ENCODE data around the gene FREY1.
"Not testable (repeated sequence)": the region's sequence is repeated elsewhere in the genome, so short reads cannot be mapped to it uniquely, and the experiment has no call there.

Gene FREY1

DNA sequence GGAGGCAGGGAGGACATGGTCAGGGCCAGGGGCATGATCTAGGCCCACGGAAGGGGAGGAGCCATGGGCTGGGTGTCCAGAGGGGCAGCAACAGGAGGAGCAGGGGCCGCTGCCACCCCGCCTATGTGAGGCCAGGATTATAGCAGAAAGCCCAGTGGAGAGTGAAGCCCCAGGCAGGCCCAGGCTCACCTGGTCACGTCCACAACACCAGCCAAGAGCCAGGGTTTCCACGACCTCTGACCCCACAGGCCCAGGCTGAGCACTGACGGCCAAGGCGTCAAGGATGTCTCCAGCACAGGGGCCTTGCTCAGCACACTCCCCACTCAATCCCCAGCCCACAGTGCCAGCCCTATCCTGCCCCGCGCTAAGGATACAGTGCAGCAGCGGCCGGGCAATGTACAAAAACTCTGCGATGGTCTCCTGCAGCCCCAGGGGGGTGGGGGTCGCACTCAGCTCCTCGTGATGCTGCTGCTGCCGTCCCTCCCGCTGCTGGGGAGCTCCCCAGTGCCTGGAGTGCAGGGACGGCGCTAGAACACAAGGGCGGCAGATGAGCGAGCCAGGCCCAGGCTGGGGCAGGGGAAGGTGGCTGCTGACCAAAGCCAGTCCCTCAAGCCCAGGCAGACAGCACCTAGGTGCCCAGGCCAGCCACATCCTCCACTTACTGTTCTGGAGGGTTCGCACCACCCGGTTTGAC, 7.0 kb upstream of the FREY1 start:
- DNase-seq (ENCODE audit: low read depth) = no peak

DNA sequence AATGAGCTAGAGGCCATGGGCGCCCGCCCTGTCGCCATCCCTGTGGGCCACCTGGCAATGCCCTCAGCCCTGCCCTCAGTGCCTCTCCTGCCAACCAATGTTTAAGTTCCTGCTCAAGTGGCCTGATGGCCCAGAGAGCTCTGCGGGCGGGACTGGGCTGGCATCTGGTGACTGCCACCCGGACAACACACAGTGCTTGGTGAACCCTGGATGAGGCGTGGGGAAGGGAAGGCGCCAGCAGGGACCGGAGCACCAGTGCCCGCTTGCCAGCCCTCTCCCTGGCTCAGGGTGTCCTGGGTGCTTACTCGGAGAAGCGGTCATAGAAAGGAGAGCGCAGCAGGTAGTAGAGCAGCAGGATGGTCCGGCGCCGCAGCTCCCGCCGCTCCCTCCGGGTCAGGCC, 6.4 kb upstream of the FREY1 start:
- DNase-seq (ENCODE audit: low read depth) = no peak

DNA sequence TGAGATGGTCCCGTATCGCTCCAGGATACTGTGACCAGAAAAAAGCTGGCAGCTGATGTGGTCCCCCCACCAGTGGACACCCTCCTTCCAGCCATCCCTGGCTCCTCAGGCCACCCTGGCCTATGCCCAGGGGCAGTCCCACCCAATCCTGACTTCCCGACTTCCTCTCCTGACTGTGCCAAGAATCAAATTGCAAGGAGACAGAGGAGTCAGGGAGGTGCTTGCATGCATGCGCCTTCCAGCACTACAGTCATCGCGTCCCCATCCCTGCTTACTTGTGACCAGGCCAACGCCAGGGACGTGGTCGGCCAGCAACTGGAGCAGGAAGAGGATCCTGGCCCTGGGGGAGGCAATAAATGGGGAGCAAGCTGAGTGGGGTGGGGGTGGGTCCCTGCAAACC, 3.6 kb upstream of the FREY1 start:
- DNase-seq (ENCODE audit: low read depth) = no peak

DNA sequence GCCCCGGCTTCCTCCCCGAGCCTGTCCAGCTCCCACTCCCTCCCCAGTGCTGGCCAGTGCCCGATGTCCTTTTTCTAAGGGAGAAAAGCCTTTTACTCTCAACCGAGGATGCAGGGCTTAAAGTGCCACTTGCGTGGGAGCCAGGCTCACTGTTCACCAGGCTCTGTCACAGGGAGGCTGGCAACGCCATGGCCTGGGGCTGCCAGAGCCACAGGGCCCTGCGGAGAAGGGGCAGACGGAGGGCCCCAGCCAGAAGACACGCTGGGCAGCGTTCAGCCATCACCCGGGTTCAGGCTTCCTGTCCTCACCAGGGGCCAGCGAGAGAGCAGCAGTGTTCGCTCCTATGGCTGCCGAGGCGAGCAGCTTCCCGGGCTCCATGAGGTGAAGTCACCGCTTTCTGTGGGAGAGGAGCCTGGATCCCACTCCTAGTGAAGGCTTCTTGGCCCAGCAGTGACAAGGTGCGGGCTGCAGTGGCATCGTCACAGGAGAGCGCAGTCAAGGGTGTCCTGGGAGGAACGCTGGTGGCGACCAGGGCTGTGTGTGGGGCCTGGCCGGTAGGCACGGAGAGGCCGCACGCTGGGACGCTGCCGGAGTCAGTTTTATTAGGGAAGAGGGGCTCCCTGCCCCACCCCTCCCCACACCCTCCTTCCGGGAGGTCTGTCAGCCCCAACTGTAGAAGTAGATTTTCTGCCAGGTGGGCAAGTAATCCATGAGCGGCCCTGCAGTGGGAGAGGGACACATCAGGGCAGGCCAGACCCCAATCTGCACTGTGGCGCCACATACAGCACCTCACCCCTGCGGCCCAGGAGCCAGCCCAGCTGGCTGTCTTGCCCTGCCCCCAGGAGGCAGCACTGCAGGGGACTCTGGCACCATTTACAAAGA, 2.8 kb upstream of the FREY1 start:
- DNase-seq (ENCODE audit: low read depth) = no peak

DNA sequence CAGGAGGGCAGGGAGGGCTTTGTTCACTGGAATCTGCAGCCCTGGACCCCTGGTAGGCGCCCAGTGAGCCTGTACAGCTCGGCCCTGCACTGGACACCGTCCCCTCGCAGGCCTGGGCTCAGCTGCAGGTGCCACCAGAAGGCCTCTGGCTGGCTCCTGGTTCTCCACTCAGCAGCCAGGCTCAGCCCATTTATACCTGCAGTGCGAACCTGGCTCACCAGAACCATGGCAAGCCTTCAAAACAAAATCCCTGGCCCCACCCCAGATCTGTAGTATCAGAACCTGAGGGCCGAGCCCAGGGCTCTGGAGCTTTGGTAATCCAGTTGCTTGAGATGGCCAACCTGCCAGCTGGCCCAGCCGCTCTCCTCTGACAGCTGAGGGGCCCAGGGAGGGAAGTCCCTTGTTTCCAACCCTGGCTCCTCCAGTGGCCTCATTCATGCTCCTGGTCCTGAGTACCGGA, 870 bp upstream of the FREY1 start:
- no peak for DNase-seq (ENCODE audit: low read depth)

DNA sequence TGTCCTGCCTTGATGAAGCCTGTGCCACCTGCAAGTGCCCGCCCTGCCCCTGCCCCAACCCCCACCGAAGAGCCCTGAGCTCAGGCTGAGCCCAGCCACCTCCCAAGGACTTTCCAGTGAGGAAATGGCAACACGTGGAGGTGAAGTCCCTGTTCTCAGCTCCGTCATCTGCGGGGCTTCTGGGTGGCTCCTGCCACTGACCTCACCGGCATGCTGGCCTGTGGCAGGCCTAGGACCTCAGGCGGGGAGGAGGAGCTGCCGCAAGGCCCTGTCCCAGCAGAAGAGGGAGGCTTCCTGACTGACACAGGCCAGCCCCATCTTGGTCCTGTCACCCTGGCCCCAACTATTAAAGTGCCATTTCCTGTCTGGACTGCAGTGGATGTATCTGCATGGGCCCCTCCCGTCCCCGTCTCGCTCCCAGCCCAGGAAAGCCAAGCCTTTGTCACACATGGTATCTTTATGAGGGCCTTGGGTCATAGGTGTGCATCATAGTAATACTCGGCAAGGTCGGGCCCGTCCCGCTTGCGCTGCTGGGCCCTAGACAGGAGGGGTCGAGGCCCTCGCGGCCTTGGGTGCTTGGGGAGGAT, 882 bp downstream of the FREY1 start:
- DNase-seq (ENCODE audit: low read depth) = no peak

DNA sequence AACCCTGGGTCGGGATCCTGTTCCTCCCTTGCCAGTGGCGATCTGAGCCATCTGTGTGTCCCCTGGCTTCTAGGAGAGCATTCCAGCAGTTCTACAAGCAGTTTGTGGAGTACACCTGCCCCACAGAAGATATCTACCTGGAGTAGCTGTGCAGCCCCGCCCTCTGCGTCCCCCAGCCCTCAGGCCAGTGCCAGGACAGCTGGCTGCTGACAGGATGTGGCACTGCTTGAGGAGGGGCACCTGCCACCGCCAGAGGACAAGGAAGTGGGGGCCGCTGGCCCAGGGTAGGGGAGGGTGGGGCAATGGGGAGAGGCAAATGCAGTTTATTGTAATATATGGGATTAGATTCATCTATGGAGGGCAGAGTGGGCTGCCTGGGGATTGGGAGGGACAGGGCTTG, 1.5 kb downstream of the FREY1 start:
- not testable (repeated sequence) for DNase-seq (ENCODE audit: low read depth)

DNA sequence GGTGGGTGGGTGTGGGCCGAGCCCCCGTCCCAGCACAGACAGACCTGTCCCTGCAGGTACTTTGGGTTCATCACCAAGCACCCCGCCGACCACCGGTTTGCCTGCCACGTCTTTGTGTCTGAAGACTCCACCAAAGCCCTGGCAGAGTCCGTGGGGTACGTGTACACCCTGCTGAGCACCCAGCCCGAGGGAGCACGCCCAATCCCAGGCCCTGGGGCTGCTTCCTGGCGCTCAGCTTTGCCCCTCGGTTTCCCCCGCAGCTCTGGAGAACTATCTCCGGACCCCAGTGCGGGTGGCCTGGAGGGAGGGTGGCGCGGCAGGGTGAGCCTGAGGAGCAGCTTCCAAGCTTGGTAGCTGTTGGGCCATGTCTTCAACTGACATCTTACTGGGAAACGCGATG, 2.0 kb downstream of the FREY1 start:
- DNase-seq (ENCODE audit: low read depth) = no peak

DNA sequence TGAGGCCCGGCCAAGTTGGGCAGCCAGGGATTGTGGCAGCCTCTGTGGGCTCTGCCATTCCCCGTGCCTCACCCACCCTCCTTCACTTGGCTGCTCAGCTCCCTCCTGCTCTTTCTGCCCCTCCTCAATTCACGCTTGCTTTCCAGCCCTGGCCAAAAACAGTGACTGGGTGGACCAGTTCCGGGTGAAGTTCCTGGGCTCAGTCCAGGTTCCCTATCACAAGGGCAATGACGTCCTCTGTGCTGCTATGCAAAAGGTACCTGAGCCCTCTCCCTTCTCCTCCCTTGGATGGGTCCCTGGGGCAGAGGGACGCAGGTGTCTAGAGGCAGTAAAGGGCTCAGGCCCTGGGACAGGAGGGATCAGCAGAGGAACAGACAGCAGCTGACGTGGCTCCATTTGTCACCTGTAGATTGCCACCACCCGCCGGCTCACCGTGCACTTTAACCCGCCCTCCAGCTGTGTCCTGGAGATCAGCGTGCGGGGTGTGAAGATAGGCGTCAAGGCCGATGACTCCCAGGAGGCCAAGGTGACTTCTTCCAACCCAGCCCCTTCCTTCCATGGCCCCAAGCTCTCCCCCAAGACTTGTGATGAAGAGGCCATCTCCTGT, 2.7 kb downstream of the FREY1 start:
- DNase-seq (ENCODE audit: low read depth) = no peak

DNA sequence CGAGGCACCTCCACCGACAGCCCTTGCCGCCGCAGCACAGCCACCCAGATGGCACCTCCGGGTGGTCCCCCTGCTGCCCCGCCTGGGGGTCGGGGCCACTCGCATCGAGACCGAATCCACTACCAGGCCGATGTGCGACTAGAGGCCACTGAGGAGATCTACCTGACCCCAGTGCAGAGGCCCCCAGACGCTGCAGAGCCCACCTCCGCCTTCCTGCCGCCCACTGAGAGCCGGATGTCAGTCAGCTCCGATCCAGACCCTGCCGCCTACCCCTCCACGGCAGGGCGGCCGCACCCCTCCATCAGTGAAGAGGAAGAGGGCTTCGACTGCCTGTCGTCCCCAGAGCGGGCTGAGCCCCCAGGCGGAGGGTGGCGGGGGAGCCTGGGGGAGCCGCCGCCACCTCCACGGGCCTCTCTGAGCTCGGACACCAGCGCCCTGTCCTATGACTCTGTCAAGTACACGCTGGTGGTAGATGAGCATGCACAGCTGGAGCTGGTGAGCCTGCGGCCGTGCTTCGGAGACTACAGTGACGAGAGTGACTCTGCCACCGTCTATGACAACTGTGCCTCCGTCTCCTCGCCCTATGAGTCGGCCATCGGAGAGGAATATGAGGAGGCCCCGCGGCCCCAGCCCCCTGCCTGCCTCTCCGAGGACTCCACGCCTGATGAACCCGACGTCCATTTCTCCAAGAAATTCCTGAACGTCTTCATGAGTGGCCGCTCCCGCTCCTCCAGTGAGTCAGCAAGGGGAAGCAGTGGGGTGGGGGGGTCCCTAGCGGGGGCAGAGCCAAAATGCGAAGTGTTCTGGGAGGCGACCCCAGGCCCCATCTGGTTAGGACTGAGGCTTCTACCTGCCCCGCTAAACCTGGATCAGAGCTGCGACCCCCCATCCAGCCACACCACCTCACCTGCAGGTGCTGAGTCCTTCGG, 4.4 kb downstream of the FREY1 start:
- DNase-seq (ENCODE audit: low read depth) = no peak

DNA sequence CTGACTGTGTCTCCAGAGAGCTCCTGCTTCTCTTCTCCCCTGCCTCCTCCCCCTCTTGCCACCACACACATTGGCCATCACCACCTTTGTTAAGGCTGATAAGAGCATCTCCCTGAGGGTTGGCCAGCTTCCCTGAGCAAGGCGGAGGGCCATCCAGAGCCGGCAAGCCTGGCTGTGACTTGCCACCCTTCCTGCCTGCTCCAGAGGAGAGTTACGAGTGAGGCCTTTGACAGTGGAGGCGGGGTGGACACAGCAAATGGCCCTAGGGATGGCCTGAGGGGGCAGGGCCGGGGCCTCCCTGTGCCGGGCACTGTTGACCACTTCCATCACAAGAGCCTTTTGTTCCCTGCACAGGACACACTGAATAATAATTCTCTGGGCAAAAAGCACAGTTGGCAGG, 5.4 kb downstream of the FREY1 start:
- no peak for DNase-seq (ENCODE audit: low read depth)

DNA sequence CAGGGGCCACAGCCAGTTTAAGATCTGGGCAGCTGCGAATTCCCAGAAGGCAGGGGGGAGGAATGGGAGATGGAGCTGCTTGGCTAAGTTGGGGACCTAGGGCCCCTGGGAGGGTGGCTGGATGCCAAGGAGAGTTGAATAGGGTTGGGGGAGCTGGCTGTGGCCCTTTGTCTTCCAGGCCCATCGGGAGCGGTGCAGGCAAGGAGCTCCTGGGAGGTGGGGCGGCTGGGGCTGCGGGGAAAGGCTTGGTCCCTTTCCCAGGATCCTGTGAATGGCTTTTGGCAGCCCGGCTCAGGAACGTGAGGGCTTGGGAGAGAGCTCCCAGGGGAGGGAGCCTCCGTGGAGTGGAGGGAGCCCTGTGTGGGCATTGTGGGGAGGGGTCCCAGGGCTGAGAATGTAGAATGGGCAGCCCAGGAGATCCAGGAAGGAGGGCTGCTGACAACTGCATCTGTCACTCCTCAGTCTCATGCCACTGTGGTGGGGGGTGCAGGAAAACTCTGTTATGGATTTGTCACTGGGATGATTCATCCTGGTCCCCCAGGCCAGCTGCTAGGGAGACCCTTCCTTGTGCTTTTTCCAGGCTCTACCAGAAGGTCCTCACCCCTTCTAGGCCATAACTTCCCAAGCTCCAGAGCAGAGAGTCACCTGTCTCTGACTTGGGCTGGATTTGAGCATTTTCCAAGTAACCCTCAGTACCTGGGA, 6.0 kb downstream of the FREY1 start:
- DNase-seq (ENCODE audit: low read depth) = no peak

DNA sequence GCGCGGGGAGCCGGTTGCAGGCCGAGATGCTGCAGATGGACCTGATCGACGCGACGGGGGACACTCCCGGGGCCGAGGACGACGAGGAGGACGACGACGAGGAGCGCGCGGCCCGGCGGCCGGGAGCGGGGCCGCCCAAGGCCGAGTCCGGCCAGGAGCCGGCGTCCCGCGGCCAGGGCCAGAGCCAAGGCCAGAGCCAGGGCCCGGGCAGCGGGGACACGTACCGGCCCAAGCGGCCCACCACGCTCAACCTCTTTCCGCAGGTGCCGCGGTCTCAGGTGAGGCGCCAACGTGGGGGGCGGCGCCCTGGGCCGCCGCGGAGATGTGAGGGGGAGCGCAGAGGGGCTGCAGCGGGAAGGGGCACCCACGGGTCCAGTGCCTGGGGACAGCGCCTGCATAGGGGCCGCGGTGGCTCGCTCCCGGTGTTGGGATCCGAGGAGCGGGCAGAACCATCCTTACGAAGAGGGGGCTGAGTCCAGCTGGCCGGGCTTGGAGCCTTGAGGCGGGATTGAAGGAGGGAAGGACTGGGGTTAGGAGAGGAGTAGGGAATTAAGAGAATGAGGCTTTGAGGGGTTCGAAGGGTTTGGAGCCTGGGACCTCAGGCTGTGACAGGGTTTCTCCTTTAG, 6.8 kb downstream of the FREY1 start:
- not testable (repeated sequence) for DNase-seq (ENCODE audit: low read depth)

DNA sequence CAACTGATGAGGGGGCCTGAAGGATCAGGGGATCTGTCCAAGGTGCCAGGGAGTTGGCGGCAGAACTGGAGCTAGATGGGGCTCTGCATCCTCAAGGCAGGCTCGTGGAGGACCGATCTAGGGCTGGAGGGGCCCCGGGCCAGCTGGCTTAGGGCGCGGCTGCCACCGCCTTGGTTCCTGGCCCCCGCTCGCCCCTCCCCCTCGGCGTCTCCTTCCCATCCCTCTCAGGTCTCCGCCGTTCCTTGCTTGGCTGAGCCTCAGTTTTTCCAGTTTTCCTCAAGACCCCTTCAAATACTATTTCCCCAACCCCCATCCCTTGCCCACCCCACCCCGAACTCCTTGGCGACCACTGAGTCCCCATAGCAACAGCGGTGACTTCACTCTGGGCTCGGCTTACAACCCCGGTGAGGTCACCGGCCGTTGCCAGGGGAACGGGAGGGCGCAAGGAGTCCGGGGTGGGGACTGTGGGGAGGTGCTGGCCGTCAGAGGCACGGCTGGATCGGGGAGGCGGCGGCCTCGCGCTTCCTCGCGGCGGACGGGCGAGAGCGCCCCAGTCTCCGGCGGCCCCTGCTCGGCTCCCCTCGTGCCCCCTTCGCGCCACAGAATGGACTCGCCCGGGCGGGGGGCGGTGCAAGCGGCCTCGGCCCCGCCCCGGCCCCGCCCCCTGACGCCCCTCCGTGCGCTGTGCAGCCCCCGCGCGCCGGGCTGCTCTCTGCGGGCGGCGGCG, 7.5 kb downstream of the FREY1 start:
- peak; percentile 80 for DNase-seq (ENCODE audit: low read depth)

DNA sequence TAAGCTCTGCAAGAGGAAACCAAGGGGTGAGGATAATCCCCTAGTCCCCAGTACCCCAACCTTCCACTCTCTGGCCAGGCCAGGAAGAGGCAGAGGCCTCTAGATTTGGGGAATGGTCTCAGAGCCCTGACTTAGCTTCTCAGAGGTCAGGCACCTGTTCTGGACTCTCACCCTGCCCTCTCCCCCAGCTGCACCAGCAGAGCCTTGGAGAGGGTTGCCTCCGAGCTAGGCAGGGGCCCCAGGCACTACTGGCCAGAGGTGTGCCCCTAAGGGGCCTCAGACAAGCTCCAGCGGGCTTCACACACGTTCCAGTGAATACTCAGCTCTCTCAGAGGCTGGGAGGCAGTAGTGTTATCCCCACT, 8.0 kb downstream of the FREY1 start:
- no peak for DNase-seq (ENCODE audit: low read depth)

DNA sequence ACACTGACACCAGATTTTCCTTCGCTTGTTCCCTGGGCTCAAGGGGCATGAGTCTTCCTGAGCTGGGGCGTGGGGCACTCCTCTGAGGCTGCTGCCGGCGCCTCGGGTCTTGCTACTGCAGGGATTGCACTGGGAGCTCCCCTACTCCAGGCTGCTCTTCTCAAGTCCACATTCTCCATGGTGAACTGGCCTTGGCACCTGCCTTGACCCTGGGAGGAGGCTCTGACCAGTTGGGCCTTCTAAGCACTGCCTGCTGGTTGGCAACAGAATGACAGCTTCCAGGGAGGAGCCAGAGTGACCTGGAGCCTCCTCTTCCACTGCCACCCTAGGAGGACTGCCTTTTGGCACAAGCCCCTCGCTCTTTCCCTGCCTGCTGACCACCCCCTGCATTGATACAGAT, 9.5 kb downstream of the FREY1 start:
- no peak for DNase-seq (ENCODE audit: low read depth)

DNA sequence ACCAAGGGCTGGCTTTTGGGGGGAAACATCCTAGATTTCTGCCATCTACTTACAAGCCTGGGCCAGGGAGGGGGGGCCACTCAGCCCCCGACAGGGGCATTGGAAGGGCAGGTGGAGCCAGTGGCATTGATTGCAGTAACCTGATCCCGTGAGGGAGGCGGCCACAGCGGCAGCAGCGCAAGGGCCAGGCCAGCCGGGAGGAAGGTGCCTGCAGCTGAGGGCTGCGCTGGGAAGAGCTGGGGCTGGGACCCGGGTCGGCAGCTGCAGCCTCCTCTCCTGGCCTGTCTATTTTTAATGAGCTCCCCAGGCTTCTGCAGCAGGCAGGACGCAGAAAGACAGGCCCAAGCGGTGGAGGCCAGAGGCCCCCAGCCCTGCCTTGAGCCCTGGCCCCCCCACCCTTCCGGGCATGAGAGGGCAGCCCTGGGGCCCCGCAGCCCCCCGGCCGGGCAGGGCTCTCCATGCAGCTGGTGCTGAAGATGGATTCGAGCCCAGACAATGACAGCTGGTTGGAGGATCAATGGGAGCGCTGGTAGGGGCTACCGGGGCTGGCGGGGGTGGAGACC, 10.6 kb downstream of the FREY1 start:
- DNase-seq (ENCODE audit: low read depth) = no peak

DNA sequence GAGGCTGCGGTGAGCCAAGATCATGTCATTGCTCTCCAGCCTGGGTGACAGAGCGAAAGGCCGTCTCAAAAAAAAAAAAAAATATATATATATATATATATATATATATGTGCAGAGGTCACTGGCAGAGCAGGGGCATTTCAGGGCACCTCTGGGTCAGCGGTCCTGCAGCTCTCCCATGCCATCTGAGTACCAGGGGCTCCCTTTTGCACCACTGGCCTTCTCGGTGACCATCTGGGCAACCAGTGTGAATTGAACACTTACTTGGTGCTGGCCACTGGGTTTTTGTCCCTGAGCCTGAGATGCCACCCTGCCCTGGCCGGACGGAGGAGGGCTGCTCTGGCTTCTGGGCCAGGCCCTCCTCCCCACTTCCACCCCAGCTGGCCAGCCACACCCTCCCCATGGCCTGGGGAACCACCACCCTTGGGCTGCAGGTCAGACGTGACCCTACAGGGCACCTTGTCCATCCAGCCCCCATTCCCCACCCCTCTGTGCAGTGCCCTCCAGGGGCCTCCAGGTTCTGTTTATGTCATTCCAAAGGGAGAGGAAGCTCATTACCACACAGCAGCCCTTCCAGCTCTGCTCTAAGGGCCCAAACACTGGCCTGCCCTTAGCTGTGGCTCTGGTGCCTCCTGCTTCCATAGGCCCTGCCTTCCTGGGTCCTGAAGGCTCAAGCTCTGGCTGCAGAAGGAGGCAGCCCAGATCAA, 11.4 kb downstream of the FREY1 start:
- no peak for DNase-seq (ENCODE audit: low read depth)

Measured in fibroblast of the conjunctiva (primary cell).